Endothelial cell of umbilical vein (primary cell): ENCODE data around the gene VIPR1.

Experiments used
- FOS ChIP-seq: IDR thresholded peaks from 2 replicates; pipeline ENCODE4 v1.6.1; 2011; ENCODE audit warnings: mild to moderate bottlenecking, low read length, moderate library complexity, borderline replicate concordance; ENCODE audit not compliant: insufficient read depth
- POLR2AphosphoS5 ChIP-seq: IDR thresholded peaks from 2 replicates; pipeline ENCODE4 v1.6.1; 2012; ENCODE audit warnings: low read depth, mild to moderate bottlenecking, control low read depth, low read length, moderate library complexity; ENCODE audit not compliant: insufficient read depth
- TF ChIP-seq, protein P1 (sequence below), 2 donors: IDR thresholded peaks; 1 replicate in 1 of 2; 2 replicates in 1 of 2; pipeline ENCODE4 v1.5.1; 2011; ENCODE audit warnings: low read length in 2 of 2, mild to moderate bottlenecking in 2 of 2, moderate library complexity in 2 of 2, control low read depth in 1 of 2, inconsistent platforms in 1 of 2, low read depth in 1 of 2; ENCODE audit not compliant: insufficient read depth in 1 of 2; ENCODE audit errors: extremely low read depth in 1 of 2

DNA sequence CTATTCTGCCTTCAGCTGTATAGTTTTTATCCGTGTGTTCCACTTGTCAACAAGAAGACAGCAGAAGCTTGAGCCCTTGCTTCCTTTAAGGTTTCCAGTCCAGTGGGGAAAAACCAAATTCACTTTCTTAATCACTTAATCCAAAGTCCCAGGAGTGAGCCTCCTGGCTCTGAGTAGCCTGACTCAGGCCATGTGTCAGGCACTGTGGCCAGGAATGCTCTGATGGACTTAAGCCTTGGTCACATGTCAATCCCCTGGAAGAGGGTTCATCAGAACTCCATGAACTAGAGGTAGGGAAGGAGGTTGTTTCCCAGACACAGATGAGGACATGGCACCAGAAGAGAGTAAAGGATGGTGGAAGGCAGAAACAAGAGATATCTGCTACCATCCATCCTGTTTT is 8.8 kb downstream of the VIPR1 start:
- TF ChIP-seq, protein P1, sequence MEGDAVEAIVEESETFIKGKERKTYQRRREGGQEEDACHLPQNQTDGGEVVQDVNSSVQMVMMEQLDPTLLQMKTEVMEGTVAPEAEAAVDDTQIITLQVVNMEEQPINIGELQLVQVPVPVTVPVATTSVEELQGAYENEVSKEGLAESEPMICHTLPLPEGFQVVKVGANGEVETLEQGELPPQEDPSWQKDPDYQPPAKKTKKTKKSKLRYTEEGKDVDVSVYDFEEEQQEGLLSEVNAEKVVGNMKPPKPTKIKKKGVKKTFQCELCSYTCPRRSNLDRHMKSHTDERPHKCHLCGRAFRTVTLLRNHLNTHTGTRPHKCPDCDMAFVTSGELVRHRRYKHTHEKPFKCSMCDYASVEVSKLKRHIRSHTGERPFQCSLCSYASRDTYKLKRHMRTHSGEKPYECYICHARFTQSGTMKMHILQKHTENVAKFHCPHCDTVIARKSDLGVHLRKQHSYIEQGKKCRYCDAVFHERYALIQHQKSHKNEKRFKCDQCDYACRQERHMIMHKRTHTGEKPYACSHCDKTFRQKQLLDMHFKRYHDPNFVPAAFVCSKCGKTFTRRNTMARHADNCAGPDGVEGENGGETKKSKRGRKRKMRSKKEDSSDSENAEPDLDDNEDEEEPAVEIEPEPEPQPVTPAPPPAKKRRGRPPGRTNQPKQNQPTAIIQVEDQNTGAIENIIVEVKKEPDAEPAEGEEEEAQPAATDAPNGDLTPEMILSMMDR (IDR thresholded peaks at IDR 0.05; ENCODE audit: extremely low read depth in 1 of 2, insufficient read depth in 1 of 2, low read depth in 1 of 2, low read length in 2 of 2), result no peak
- TF ChIP-seq POLR2AphosphoS5 (no peak), FOS (no peak)
